ENCODE data around the gene PPP4R4. TPM values are rescaled to one million over a fixed set of nuclear protein-coding genes. Genes with fewer than 3 reads are reported as not detected.

Gene PPP4R4
- polyA plus RNA-seq, 3 donors = 0.26 to 0.38 (median 0.27) TPM

DNA sequence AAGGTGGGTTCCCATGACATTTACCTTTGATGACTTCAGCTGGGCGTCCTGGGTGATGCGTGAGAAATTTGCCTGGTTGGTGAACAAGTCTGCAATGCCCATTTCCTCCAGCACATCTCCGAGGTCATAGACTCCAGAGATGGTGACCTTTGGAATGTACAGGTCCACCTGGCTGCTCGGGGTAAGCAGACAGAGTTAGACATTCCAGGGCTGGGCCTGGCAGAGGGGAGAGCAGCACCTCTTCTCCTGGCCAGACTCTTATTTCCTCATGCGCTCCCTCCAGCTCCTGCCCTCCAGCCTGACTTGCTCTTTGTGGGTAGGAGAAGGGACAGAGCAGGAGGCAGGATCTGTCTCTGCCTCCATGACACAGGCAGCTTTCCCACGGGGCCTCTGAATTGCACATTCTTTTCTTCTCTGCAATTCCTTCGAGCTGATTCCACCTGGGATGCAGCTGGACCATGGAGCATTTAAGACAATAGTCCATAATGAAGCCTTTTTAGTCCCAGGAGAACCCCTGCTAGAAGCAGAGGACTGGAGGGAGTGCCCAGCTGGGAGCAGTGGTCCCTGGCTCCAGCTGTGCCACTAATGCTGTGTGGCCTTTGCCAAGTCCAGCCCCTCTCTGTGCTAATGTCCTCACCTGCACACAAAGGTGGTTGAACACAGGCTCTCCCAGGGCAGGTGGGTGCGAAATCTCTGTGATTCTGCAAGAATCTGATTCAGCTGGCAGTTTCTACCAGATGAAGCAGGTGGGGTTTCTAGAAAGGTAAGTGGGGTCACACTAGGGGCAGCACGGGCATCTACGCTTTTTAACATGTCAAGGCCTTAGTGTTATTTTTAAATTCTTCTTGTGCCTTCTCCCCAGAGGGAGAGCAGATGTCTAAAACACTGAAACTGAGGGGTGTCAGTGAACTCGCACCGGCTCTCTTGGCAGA, 132.2 kb downstream of the PPP4R4 start:
- no peak for DNase-seq

DNA sequence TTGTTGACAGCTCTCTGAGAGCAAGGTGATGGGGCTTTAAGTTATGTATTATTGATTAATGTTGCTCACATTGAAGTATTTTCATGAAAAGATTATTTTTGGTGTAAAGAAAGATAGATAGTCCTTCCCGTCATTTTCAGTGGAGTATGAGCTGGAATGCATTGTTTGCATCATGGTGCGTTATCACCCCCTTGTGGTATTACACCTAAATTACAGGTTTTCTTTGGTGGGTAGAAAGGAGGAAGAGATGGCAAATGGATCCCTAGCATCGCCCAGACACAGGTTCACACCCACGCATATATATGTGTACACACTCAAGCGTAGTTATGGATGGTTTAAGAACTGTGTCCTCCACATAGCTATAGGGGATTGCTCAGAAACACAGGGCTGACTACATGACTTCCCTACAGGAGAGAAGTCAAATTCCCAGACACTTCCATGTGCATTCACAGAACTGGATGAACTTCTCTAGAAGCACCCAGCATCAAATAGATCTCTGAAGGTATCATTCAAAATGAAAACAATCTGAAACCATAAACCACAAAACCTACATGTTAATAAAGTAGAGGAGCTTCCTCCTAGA, 133.4 kb downstream of the PPP4R4 start:
- no peak for DNase-seq

DNA sequence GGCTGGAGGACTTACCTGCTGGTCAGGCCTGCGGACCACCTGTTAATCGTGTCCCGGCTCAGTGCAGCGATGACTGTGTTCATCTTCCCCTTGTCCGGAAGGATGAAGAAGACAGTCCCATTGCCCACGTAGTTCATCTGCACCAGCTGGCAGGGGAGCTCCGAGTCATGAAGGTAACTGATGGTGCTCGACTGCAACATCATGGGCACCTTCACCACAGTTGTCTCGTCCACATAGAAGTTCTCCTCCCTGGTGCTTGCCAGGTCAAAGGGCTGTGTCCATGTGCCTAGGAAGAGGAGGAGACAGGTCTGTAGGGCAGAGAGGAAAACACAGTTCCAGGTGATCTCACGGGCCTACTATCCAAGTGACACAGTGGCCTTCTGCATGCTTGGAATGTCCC, 135.6 kb downstream of the PPP4R4 start:
- DNase-seq = no peak

DNA sequence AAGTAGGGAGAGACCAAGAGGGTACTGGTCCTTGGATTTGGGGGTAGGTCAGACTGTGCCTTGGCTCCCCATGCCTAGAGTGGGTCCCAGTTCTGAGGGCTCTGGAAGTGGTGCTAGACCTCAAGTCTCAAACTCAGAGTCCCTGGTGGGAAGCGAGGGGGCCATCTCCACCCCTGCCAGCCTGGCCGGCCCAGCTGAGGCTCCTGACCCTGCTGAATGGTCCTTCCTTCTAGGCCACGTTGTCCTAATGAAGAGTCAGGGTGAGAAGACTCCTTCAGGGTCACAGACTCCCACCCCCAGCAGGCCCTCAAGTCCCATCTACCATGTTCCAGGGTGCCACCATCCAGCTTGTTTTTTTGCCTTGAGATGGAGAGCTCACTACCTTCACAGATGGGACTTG, 136.1 kb downstream of the PPP4R4 start:
- no peak for DNase-seq

DNA sequence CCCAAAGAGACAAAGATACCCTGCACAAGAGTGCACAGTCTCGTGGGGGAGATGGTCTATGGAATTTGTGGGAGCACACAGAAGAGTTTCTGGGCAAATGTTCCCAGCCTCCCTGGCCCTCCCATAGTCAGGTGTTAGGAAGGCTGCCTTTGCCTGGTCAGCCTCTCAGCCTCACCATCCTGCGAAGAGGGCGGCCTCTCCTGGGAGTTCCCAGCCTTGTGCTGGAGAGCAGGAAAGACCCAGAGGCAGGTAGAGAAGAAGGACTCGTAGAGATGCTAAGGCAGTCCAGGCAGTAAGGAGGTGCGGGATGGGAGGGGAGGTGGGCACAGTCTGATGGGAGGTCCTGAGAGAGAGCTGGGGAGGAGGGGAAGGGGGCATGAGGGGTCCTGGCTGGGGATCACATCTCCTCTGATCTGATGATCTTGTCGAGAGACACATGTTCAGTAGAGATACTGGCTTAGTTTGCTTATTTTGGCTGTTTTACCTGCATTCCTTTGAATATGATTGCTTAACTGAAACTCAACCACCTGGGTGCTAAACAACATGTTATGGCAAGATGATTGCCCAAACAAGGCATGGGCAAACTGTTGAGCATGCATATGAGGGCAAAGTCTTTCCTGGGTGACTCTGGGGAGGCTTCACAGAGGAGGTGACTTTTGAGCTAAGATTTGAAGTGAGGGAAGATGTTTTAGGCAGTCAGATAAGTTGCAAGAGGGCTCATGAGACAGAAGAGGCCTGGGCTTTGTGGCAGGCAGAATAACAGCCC, 138.5 kb downstream of the PPP4R4 start:
- DNase-seq = no peak

DNA sequence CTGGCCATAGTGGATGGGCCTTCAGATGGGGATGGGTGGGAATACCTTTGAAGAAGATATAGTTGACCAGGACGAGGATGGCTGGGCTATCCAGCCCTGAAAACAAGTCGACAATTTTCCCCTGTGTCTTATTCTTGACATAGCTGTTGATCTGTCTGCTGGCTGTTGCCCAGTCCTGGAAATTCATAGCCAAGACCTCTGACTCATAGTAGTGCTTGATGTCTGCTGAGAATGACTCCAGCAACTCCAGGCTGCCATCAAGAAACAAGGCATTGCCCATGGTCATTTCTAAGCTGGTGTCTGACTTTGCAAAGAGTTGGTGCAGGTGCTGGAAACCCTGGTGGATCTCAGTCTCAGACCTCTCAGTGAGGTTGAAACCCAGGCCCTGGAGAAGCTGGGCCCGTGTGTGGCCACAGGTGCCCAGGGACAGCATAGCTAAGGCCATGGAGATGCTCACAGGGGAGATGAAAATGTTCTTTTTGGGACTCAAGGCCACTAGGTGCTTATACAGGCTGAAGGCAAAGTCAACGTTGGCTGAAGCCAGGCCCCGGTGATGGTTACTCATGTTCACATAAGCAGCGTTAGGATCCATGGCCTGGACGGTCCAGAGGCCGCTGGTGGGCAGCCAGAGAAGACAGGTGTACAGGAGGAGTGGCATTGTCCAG, 140.0 kb downstream of the PPP4R4 start:
- no peak for DNase-seq

DNA sequence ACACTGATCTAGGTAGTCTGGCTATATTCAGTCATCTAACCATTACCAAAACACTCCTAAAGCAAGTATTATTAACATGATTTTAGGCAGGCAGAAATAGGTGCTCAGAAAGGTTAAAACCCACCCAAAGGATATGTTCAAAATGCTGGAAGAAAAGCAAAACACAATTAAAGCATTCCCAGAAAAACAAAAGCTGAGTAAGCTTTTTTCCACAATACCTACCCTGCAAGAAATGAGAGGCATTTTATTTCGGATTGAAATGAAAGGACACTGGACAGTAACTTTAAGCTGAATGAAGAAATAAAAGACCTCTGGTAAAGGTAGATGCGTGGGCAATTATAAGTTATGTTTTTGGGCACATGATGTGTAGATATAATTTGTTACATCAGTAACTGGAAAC, 140.8 kb downstream of the PPP4R4 start:
- no peak for DNase-seq

DNA sequence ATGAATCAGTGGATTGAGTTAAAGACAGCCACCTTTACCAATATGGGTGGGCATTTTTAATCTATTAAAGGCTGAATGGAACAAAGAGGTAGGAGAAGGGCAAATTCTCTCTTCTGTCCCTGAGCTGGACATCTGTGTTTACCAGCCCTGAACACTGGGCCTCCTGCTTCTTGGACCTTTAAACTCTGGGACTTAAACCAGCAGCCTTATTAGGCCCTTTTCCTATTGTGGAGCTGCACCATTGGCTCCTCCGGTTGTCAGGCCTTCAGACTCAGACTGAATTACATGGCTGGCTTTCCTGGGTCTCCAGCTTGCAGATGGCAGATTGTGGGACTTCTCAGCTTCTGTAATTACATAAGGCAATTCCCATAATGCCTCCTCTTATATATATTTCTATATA, 142.6 kb downstream of the PPP4R4 start:
- DNase-seq = no peak

DNA sequence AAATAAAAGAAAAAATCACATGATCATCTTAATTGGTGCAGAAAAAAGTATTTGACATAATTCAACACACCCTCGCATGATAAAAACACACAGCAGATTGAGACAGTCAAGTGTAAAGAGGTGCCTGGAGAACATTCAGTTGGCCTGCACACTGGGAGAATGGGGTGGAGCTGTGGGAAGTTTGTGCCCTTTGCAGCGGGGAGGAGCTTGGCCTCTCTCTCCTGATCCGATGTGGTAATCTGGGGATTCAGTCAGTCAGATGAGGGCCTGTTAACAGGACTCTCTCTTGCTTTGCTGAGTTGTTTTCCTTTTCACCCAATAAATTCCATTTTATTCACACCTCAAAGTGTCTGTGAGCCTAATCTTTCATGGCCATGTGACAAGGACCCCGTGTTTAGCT, 143.1 kb downstream of the PPP4R4 start:
- no peak for DNase-seq

DNA sequence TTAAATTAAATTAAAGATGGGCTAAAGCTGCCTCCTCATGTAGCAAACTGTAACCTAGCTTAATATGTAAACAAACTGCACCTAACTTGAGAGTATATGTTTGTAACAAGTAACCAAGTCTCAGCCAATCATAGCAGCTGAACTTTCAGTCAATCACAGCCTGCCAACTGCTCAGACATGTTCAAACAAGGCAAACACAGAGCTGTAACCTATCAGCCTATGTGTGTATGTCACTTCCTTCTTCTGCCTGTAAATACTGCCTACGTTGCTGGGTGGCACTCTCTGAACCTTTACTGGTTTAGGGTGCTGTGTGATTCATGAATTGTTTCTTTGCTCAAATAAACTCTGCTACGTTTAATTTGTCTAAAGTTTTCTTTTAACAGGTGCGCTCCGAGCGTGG, 146.1 kb downstream of the PPP4R4 start:
- no peak for DNase-seq

DNA sequence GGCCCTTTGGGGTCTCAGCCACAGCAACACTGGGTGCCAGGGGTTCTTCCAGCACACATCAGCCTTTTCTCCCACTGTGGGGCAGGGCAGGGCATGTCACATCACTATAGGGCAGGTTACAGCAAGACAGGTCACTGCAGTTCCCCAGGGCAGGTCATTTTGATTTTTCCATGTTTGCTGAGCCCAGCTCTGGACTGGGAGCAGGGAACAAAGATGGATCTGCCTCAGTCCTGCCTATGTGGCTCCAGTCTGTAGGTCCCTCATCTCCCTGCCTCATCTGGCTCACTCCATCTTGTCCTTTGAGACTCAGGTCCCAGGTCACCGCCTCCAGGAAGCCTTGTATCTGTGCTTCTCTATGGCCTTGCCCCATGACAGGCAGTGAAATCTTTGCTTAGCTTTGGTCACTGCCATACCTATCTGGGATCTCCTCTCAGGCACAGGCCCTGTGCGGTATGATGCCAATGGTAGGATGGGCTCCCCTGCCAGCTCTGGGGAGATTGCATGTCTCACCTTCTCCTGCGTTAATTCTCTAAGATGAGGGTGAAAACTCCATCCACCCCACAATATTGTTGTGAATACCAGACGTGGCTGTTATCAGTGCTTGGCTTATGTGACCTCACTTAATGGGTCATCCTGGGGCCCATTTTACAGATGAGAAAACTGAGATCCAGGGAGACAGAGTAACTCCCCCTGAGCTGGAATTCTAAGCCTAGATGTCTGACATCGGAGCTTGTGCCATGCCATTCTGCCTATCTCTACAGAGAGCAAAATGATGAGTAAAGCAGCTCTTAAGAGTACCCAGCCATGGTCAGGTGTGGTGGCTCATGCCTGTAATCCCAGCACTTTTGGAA, 147.5 kb downstream of the PPP4R4 start:
- DNase-seq = no peak

DNA sequence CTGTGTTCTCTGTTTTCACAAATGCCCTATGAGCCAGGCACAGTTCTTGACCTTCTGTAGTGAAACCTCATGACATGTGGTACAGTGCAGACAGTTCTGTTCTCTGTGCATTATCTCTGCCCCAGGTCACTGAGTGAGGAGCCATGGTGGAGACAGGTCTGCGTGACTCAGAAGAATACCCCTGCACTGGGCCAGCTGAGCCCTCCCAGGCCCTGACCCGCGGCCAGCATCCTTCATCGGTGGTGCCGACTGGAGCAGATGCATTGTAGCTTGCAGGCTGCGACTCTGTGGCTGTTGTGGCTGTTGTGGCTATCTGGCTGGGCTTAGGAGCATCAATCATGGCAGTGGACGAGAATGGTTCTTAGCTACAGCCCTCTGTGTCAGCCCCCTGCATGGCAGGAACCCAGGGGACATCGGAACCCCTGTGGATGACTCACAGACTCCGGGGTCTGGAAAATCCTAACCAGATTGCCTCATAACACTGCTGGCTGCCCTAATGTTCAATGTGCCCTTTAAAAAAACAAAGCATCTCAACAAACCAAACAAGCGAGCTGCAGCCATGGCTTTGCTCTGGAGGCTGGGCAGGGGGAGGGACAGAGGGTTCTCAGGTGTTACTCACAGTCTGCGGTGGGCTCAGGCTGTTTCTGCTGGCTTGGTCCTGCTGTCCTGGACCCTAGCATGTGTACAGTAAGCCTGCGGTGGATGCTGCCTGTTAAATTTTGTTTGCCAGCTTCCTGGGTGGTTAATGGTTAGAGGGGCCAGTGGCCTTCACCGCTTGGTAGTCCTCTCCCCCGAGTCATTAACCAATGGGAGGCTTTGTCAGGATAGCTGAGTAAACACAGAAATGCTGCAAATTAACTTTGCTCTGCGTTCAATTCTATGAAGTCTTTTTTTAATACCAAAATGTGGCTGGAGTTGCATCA, 148.8 kb downstream of the PPP4R4 start, which contains the start of gene SERPINA6:
SERPINA6 (minus strand) TSS at position 689 of the 923 bp plus-strand sequence. CDS start 8,688 bp downstream, outside the sequence.
- no peak for DNase-seq

DNA sequence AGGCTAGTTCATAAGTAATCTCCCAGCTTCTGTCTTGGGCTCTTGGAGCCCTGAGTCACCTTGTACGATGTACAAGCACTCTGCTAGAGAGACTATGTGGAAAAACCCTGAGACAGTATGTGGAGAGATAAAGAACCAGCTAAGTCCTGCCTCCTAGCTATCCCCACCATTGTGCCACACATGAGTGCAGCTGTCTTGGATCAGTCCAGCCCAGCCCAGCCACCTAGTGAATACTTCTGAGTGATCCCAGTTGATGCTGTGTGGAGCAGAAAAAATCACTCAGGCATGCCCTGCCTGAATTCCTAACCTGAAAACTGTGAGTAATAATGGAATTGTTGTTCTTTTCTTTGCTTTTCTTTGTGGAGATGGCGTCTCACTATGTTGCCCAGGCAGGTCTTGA, 154.1 kb downstream of the PPP4R4 start:
- no peak for DNase-seq

Other genes with a start within 250 kb of the PPP4R4 start
- not detected for gene FAM181A, start 247.0 kb upstream of the PPP4R4 start, polyA plus RNA-seq (ENCODE audit: insufficient read length in 3 of 3)
- gene ASB2, start 197.8 kb upstream of the PPP4R4 start, polyA plus RNA-seq (ENCODE audit: insufficient read length in 3 of 3) = under 1 TPM; 0.29 to 0.51 (median 0.37) TPM
- gene CCDC197, start 177.0 kb upstream of the PPP4R4 start, polyA plus RNA-seq (ENCODE audit: insufficient read length in 3 of 3) = not detected
- gene OTUB2, start 148.0 kb upstream of the PPP4R4 start, polyA plus RNA-seq (ENCODE audit: insufficient read length in 3 of 3) = 1 to 10 TPM; 4.2 to 4.7 (median 4.7) TPM
- 100 to 1,000 TPM; 143 to 172 (median 170) TPM for gene DDX24, start 93.1 kb upstream of the PPP4R4 start, polyA plus RNA-seq (ENCODE audit: insufficient read length in 3 of 3)
- 10 to 100 TPM; 27.6 to 34.5 (median 30.5) TPM for gene IFI27L1, start 93.0 kb upstream of the PPP4R4 start, polyA plus RNA-seq (ENCODE audit: insufficient read length in 3 of 3)
- 1 to 10 TPM; 5.1 to 9.1 (median 7.3) TPM for gene IFI27, start 63.6 kb upstream of the PPP4R4 start, polyA plus RNA-seq (ENCODE audit: insufficient read length in 3 of 3)
- gene IFI27L2, start 44.7 kb upstream of the PPP4R4 start, polyA plus RNA-seq (ENCODE audit: insufficient read length in 3 of 3) = 10 to 100 TPM; 14.8 to 31.7 (median 31.4) TPM
- under 1 TPM; 0.15 to 0.31 (median 0.28) TPM for gene SERPINA10, start 118.9 kb downstream of the PPP4R4 start, polyA plus RNA-seq (ENCODE audit: insufficient read length in 3 of 3)
- gene SERPINA6, start 149.0 kb downstream of the PPP4R4 start, polyA plus RNA-seq (ENCODE audit: insufficient read length in 3 of 3) = 1 to 10 TPM; 7.2 to 7.9 (median 7.9) TPM
- gene SERPINA2, start 192.4 kb downstream of the PPP4R4 start, polyA plus RNA-seq (ENCODE audit: insufficient read length in 3 of 3) = not detected
- gene SERPINA1, start 214.3 kb downstream of the PPP4R4 start, polyA plus RNA-seq (ENCODE audit: insufficient read length in 3 of 3) = 100 to 1,000 TPM in 1 of 3 donors, 10 to 100 TPM in 2; 72.2 to 105 (median 81.3) TPM